HEK293 (cell line): ENCODE measurements around the gene PLEKHA1.

Experiments
- CTCF ChIA-PET: fragments of 350-600 bp; formaldehyde crosslinking; extraction: SDS; loops from one replicate; lab custom pipeline; 2021; ENCODE audit warnings: antibody characterized with exemption; lab: Yijun Ruan, JAX
- POLR2A ChIA-PET: fragments of 300-600 bp; formaldehyde crosslinking; extraction: SDS; loops from one replicate; lab custom pipeline; 2020; ENCODE audit warnings: antibody characterized with exemption, inconsistent platforms; lab: Yijun Ruan, JAX
- H3K27ac ChIP-seq: fragments of 200-500 bp; sonication (Bioruptor generic); 2 replicates; pipeline ENCODE4 v1.5.1; 2014; ENCODE audit warnings: low read depth, low read length, control low read depth, inconsistent platforms; ENCODE audit errors: extremely low read depth
- H3K36me3 ChIP-seq, 2 experiments: fragments of 200-500 bp in 1 of 2; sonication (Bioruptor generic) in 1 of 2; 1 replicate in 1 of 2; 2 replicates in 1 of 2; pipeline ENCODE4 v1.5.1; 2014 to 2017; ENCODE audit warnings: inconsistent platforms in 2 of 2, low read length in 2 of 2; ENCODE audit not compliant: control insufficient read depth in 2 of 2, insufficient read depth in 1 of 2
- H3K4me1 ChIP-seq: fragments of 200-500 bp; sonication (Bioruptor generic); 2 replicates; pipeline ENCODE4 v1.5.1; 2014; ENCODE audit warnings: mild to moderate bottlenecking, low read length, inconsistent platforms; ENCODE audit not compliant: control insufficient read depth, insufficient read depth
- H3K4me3 ChIP-seq: 2 replicates; pipeline ENCODE4 v1.5.1; 2011; ENCODE audit warnings: low read depth, mild to moderate bottlenecking, control low read depth, low read length, moderate library complexity
- H3K9me3 ChIP-seq: fragments of 200-500 bp; sonication (Bioruptor generic); 2 replicates; pipeline ENCODE4 v1.5.1; 2014; ENCODE audit warnings: low read depth, low read length, inconsistent platforms; ENCODE audit not compliant: control insufficient read depth, insufficient read depth
- CTCF ChIP-seq: fragments of 450-650 bp; formaldehyde crosslinking; IDR thresholded peaks from 2 replicates; pipeline ENCODE4 v1.5.1; 2016; ENCODE audit warnings: missing biosample characterization, missing genetic modification characterization
- EGR2 ChIP-seq: fragments of 450-650 bp; formaldehyde crosslinking; IDR thresholded peaks from 2 replicates; pipeline ENCODE4 v1.5.1; 2016; ENCODE audit warnings: low read depth, missing biosample characterization, missing genetic modification characterization
- MEIS1 ChIP-seq: sonication (generic); formaldehyde crosslinking; IDR thresholded peaks from 2 replicates; pipeline ENCODE4 v1.8.1; 2022; ENCODE audit warnings: missing genetic modification reagents, mild to moderate bottlenecking, borderline replicate concordance
- PRDM4 ChIP-seq: fragments of 450-650 bp; formaldehyde crosslinking; IDR thresholded peaks from 2 replicates; pipeline ENCODE4 v1.5.1; 2017; ENCODE audit warnings: missing biosample characterization, missing genetic modification characterization
- SCRT1 ChIP-seq: fragments of 450-650 bp; formaldehyde crosslinking; IDR thresholded peaks from 2 replicates; pipeline ENCODE4 v1.5.1; 2016; ENCODE audit warnings: missing biosample characterization, missing genetic modification characterization, borderline replicate concordance
- TRIM28 ChIP-seq: IDR thresholded peaks from 2 replicates; pipeline ENCODE4 v1.6.1; 2011; ENCODE audit warnings: low read length, control low read depth, borderline replicate concordance
- ZBTB1 ChIP-seq: fragments of 450-650 bp; formaldehyde crosslinking; IDR thresholded peaks from 2 replicates; pipeline ENCODE4 v1.5.1; 2016; ENCODE audit warnings: missing biosample characterization, missing genetic modification characterization
- ZBTB20 ChIP-seq: fragments of 450-650 bp; formaldehyde crosslinking; IDR thresholded peaks from 2 replicates; pipeline ENCODE4 v1.5.1; 2016; ENCODE audit warnings: missing biosample characterization, missing genetic modification characterization
- ZBTB26 ChIP-seq: fragments of 450-650 bp; formaldehyde crosslinking; optimal IDR thresholded peaks from 2 replicates; pipeline ENCODE3; 2016; ENCODE audit warnings: missing biosample characterization, mild to moderate bottlenecking, missing genetic modification characterization
- ZBTB6 ChIP-seq: fragments of 450-650 bp; formaldehyde crosslinking; IDR thresholded peaks from 2 replicates; pipeline ENCODE4 v1.5.1; 2017; ENCODE audit warnings: missing biosample characterization, missing genetic modification characterization
- ZFP41 ChIP-seq: fragments of 450-650 bp; formaldehyde crosslinking; IDR thresholded peaks from 2 replicates; pipeline ENCODE4 v1.5.1; 2016; ENCODE audit warnings: missing biosample characterization, missing genetic modification characterization, borderline replicate concordance
- ZFP69B ChIP-seq: fragments of 450-650 bp; formaldehyde crosslinking; IDR thresholded peaks from 2 replicates; pipeline ENCODE4 v1.5.1; 2016; ENCODE audit warnings: missing biosample characterization, missing genetic modification characterization
- ZNF157 ChIP-seq: fragments of 450-650 bp; formaldehyde crosslinking; IDR thresholded peaks from 2 replicates; pipeline ENCODE4 v1.5.1; 2016; ENCODE audit warnings: missing biosample characterization, missing genetic modification characterization
- ZNF16 ChIP-seq: fragments of 450-650 bp; formaldehyde crosslinking; IDR thresholded peaks from 2 replicates; pipeline ENCODE4 v1.5.1; 2016; ENCODE audit warnings: low read depth, missing biosample characterization, missing genetic modification characterization
- ZNF19 ChIP-seq: fragments of 450-650 bp; formaldehyde crosslinking; IDR thresholded peaks from 2 replicates; pipeline ENCODE4; 2016; ENCODE audit warnings: missing biosample characterization, missing genetic modification characterization, low read depth
- ZNF280D ChIP-seq: fragments of 450-650 bp; formaldehyde crosslinking; IDR thresholded peaks from 2 replicates; pipeline ENCODE4 v1.5.1; 2016; ENCODE audit warnings: missing biosample characterization, missing genetic modification characterization
- ZNF311 ChIP-seq: fragments of 450-650 bp; formaldehyde crosslinking; IDR thresholded peaks from 2 replicates; pipeline ENCODE4 v1.5.1; 2017; ENCODE audit warnings: missing biosample characterization, missing genetic modification characterization, borderline replicate concordance
- ZNF324 ChIP-seq: fragments of 450-650 bp; formaldehyde crosslinking; IDR thresholded peaks from 2 replicates; pipeline ENCODE4 v1.5.1; 2016; ENCODE audit warnings: missing biosample characterization, missing genetic modification characterization
- ZNF433 ChIP-seq: fragments of 450-650 bp; formaldehyde crosslinking; IDR thresholded peaks from 2 replicates; pipeline ENCODE4 v1.5.1; 2016; ENCODE audit warnings: missing biosample characterization, missing genetic modification characterization, low read depth
- ZNF529 ChIP-seq: fragments of 450-650 bp; formaldehyde crosslinking; IDR thresholded peaks from 2 replicates; pipeline ENCODE4 v1.5.1; 2017; ENCODE audit warnings: missing genetic modification characterization, missing biosample characterization; ENCODE audit not compliant: insufficient replicate concordance
- ZNF548 ChIP-seq: fragments of 450-650 bp; formaldehyde crosslinking; IDR thresholded peaks from 2 replicates; pipeline ENCODE4 v1.5.1; 2016; ENCODE audit warnings: missing biosample characterization, missing genetic modification characterization
- ZNF747 ChIP-seq: fragments of 450-650 bp; formaldehyde crosslinking; IDR thresholded peaks from 2 replicates; pipeline ENCODE4 v1.5.1; 2016; ENCODE audit warnings: missing biosample characterization, missing genetic modification characterization
- ZNF791 ChIP-seq: fragments of 450-650 bp; formaldehyde crosslinking; IDR thresholded peaks from 2 replicates; pipeline ENCODE4 v1.5.1; 2016; ENCODE audit warnings: missing biosample characterization, missing genetic modification characterization
- ZSCAN30 ChIP-seq: fragments of 450-650 bp; IDR thresholded peaks from 2 replicates; pipeline ENCODE4 v1.5.1; 2018; ENCODE audit warnings: missing biosample characterization, mild to moderate bottlenecking, missing genetic modification characterization, moderate library complexity
- ZXDB ChIP-seq: fragments of 450-650 bp; formaldehyde crosslinking; IDR thresholded peaks from 2 replicates; pipeline ENCODE4 v1.5.1; 2016; ENCODE audit warnings: missing biosample characterization, missing genetic modification characterization

The PLEKHA1 gene

GRCh38 chr10:122473116-122473515 is 98.6 kb downstream of the PLEKHA1 start:
- ChIA-PET POLR2A (no interaction called here), CTCF (interaction anchor here (0.7 kb wide), 1 partner anchor 170 kb away, joined by 3 read pairs; no protein-coding TSS in a partner anchor)
- no peaks in the 10 kb centered on the region for H3K9me3 ChIP-seq
- no peak for TF ChIP-seq ZNF433 (tag by site-specific recombination)
- TF ChIP-seq ZBTB20 (tag by site-specific recombination) = no peak
- TF ChIP-seq ZBTB6 (tag by site-specific recombination) = no peak
- no peak for TF ChIP-seq ZNF548 (tag by site-specific recombination)
- TF ChIP-seq ZSCAN30 (tag by site-specific recombination) = no peak
- TF ChIP-seq SCRT1 (tag by site-specific recombination) = no peak
- TF ChIP-seq ZNF16 (tag by site-specific recombination) = no peak
- TF ChIP-seq ZBTB1 (tag by site-specific recombination) = no peak
- TF ChIP-seq ZFP69B (tag by site-specific recombination) = no peak
- no peak for TF ChIP-seq ZNF324 (tag by site-specific recombination)
- no peak for TF ChIP-seq ZNF747 (tag by site-specific recombination)
- no peaks in the 10 kb centered on the region for H3K36me3 ChIP-seq
- no peak overlapping the region for H3K27ac ChIP-seq
- no peak overlapping the region for H3K4me3 ChIP-seq
- 0 out of 2 replicates have a peak, but pooled peaks cover 5% of the 10 kb centered on the region for H3K4me1 ChIP-seq

GRCh38 chr10:122474131-122474818 is 99.8 kb downstream of the PLEKHA1 start:
- CTCF ChIA-PET = interaction anchor here (1.6 kb wide), 1 partner anchor 91 kb away, joined by 5 read pairs; no protein-coding TSS in a partner anchor
- Histone ChIP-seq H3K4me1 (0 out of 2 replicates have a peak, but pooled peaks cover 3% of the 10 kb centered on the region), H3K9me3 (no peaks in the 10 kb centered on the region), H3K36me3 (no peaks in the 10 kb centered on the region), H3K27ac (no peak overlapping the region), H3K4me3 (no peak overlapping the region)
- POLR2A ChIA-PET = no interaction called here
- TF ChIP-seq PRDM4 (no peak), ZNF529 (no peak), ZNF157 (tag by site-specific recombination) (no peak), ZSCAN30 (tag by site-specific recombination) (no peak), ZXDB (tag by site-specific recombination) (no peak), TRIM28 (no peak), ZBTB26 (tag by site-specific recombination) (no peak), ZNF548 (tag by site-specific recombination) (no peak), EGR2 (tag by site-specific recombination) (no peak), ZNF791 (tag by site-specific recombination) (no peak), CTCF (tag by site-specific recombination) (no peak), ZBTB20 (tag by site-specific recombination) (no peak), ZNF311 (tag by site-specific recombination) (no peak), ZNF280D (tag by site-specific recombination) (no peak), ZNF19 (tag by site-specific recombination) (no peak), ZFP41 (tag by site-specific recombination) (no peak), MEIS1 (CRISPR knock-in tag) (no peak)
